ENCODE data around the gene RASGEF1C. TPM values are rescaled to one million over a fixed set of nuclear protein-coding genes. Genes with fewer than 3 reads are reported as not detected.
A peak's percentile ranks its signal among the peaks of the same experiment; 100 is the strongest.

Gene RASGEF1C
- total RNA-seq, 1 donor, result under 0.01 TPM

DNA sequence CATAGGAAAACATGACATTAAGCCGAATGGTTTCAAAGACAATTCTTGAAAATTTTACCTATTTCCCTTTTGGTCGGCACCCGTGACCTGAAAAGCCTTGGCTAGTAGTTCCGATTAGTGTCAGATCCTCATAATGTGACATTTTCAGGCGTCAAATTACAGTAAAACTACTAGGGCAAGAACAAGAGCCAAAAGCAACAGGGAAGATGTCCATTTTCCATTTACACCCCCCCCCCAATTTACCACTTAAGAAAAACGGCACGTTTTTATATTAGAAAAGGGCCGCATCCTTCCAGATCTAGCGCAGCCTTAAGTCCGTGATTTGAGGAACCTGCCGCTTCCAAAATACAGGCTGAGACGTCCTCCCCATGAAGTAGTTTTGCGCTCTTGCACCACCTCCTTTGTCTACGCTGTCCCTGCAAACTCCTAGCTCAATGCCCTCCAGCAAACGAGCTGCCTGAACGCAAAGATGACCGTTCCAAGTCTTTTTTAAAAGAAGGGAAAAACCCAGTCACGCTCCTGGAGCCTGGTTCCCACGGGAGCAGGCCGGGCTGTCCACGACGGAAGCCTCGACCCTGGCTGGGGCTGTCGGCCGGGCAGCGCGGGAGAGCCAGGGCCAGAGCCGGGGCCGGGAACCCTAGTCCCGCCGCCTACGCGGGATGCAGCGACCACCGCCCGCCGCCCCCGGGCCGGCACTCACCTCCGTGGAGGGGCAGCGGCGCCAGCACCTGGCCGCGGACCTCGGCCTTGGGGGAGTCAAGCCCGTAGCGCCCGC is 138.1 kb downstream of the RASGEF1C start:
- peaks cover 27% of the 10 kb centered on the region for H3K79me2 ChIP-seq (ENCODE audit: insufficient read depth, low read length)
- DNase-seq (ENCODE audit: insufficient read length, low spot score, missing footprints), result peak; percentile 92
- H3K4me1 ChIP-seq (ENCODE audit: insufficient read depth, low read length), result peaks cover 13% of the 10 kb centered on the region
- peak overlapping the region; percentile 23 for H3K27ac ChIP-seq (ENCODE audit: low read depth, low read length)
- H3K9me3 ChIP-seq (ENCODE audit: low read depth, low read length), result no peaks in the 10 kb centered on the region
- peak overlapping the region; percentile 83 for H3K4me3 ChIP-seq (ENCODE audit: insufficient read depth, low read length)
- H2AFZ ChIP-seq (ENCODE audit: low read length), result peak overlapping the region; percentile 92
- TF ChIP-seq, protein P1, sequence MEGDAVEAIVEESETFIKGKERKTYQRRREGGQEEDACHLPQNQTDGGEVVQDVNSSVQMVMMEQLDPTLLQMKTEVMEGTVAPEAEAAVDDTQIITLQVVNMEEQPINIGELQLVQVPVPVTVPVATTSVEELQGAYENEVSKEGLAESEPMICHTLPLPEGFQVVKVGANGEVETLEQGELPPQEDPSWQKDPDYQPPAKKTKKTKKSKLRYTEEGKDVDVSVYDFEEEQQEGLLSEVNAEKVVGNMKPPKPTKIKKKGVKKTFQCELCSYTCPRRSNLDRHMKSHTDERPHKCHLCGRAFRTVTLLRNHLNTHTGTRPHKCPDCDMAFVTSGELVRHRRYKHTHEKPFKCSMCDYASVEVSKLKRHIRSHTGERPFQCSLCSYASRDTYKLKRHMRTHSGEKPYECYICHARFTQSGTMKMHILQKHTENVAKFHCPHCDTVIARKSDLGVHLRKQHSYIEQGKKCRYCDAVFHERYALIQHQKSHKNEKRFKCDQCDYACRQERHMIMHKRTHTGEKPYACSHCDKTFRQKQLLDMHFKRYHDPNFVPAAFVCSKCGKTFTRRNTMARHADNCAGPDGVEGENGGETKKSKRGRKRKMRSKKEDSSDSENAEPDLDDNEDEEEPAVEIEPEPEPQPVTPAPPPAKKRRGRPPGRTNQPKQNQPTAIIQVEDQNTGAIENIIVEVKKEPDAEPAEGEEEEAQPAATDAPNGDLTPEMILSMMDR (IDR thresholded peaks at IDR 0.05; ENCODE audit: extremely low read depth, low read depth, low read length), result no peak
- H3K27me3 ChIP-seq (ENCODE audit: insufficient read depth, low read length), result peaks cover 14% of the 10 kb centered on the region
- peak overlapping the region; percentile 93 for H3K4me2 ChIP-seq (ENCODE audit: insufficient read depth, low read length)
- H3K36me3 ChIP-seq (ENCODE audit: insufficient read depth, low read length), result no peaks in the 10 kb centered on the region
- H4K20me1 ChIP-seq (ENCODE audit: insufficient read depth, low read length), result peaks cover 8% of the 10 kb centered on the region

DNA sequence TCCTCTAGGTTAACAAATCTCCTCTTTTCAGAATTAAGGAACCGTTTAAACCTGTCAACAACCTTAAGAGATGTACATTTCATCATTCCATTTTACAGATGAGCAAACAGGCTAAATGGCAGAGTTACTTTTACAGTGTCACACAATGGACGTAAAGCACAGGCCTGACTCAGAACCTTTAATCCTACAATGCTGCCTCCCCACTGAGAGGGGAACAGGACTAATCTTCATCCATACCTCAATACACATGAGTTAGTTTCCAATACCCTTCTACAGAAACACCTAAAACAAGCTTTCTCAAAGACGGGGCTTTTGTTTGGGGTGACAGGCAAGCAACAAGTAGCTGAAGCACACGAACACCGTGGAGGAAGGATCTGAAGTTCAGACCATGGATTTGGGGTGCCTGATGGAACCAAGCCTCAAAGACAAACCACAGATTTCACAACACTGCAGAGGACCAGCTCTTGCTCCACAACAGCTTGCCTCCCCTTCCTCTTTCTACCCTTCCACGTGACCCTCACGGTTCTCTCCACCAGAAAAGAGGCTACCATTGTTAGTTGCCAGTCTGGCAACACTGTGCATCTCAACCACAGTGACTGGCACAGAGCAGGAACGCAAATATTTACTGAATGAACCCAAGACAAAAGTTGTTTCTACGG is 139.3 kb downstream of the RASGEF1C start:
- Histone ChIP-seq H3K4me1 (ENCODE audit: insufficient read depth, low read length) (peaks cover 13% of the 10 kb centered on the region), H3K36me3 (ENCODE audit: insufficient read depth, low read length) (no peaks in the 10 kb centered on the region), H2AFZ (ENCODE audit: low read length) (no peak overlapping the region), H3K79me2 (ENCODE audit: insufficient read depth, low read length) (peaks cover 27% of the 10 kb centered on the region), H3K4me2 (ENCODE audit: insufficient read depth, low read length) (peak overlapping the region; percentile 93), H3K4me3 (ENCODE audit: insufficient read depth, low read length) (peak overlapping the region; percentile 83), H3K27me3 (ENCODE audit: insufficient read depth, low read length) (peaks cover 4% of the 10 kb centered on the region), H3K27ac (ENCODE audit: low read depth, low read length) (no peak overlapping the region), H4K20me1 (ENCODE audit: insufficient read depth, low read length) (peaks cover 9% of the 10 kb centered on the region), H3K9me3 (ENCODE audit: low read depth, low read length) (no peaks in the 10 kb centered on the region)
- TF ChIP-seq, protein P1 (IDR thresholded peaks at IDR 0.05; ENCODE audit: extremely low read depth, low read depth, low read length), result no peak
- DNase-seq (ENCODE audit: insufficient read length, low spot score, missing footprints), result peak; percentile 64

DNA sequence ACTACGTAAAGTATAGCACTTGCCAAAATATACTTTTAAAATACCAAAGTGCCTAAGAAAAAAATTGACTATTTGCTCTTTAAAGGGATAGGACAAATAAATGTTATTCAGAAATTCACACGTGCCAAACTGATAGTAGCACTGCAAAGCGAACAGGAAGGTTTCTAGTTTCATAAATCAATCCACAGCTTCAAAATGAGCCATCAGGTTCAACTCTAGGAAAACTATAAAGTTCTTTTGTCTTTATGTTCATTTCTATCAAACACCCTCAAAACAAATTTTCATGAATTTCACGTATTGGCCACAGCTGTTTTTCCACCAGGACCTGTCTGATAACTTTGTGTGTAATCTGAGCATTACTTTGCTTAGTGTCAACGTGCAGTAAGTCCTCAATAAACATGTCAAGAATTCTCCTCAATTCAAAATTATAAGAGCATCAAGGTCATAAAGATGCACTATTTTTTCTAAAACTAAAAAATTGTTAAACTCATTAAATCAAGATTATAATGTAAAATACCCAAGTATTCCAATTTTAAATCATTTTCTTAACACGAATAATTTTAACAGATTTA is 140.4 kb downstream of the RASGEF1C start:
- TF ChIP-seq, protein P1 (IDR thresholded peaks at IDR 0.05; ENCODE audit: extremely low read depth, low read depth, low read length), result no peak
- no peaks in the 10 kb centered on the region for H3K9me3 ChIP-seq (ENCODE audit: low read depth, low read length)
- no peak for DNase-seq (ENCODE audit: insufficient read length, low spot score, missing footprints)
- no peak overlapping the region for H3K4me2 ChIP-seq (ENCODE audit: insufficient read depth, low read length)
- peaks cover 14% of the 10 kb centered on the region for H4K20me1 ChIP-seq (ENCODE audit: insufficient read depth, low read length)
- H2AFZ ChIP-seq (ENCODE audit: low read length), result no peak overlapping the region
- peaks cover 2% of the 10 kb centered on the region for H3K27me3 ChIP-seq (ENCODE audit: insufficient read depth, low read length)
- H3K79me2 ChIP-seq (ENCODE audit: insufficient read depth, low read length), result peaks cover 31% of the 10 kb centered on the region
- H3K4me1 ChIP-seq (ENCODE audit: insufficient read depth, low read length), result peaks cover 13% of the 10 kb centered on the region
- no peaks in the 10 kb centered on the region for H3K36me3 ChIP-seq (ENCODE audit: insufficient read depth, low read length)
- no peak overlapping the region for H3K4me3 ChIP-seq (ENCODE audit: insufficient read depth, low read length)
- H3K27ac ChIP-seq (ENCODE audit: low read depth, low read length), result no peak overlapping the region

DNA sequence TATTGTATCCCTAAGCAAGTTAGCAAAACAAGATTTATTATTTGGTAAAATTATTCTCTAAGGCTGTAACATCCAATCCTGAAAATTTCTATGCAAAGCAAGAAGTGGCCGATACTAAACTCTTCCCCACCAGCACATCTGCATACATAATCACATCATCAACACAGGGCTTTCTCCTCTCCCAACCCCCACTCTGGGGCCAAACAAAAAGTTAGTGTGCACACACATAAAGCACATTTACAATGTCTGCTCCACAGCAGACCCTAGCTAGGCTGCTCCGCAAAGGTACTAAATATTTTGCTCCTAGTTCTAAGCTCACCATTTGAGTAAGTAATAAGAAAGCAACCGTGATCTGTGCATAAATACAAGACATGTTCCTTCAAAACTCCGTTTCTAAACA is 141.0 kb downstream of the RASGEF1C start:
- no peaks in the 10 kb centered on the region for H3K9me3 ChIP-seq (ENCODE audit: low read depth, low read length)
- no peak overlapping the region for H2AFZ ChIP-seq (ENCODE audit: low read length)
- no peaks in the 10 kb centered on the region for H3K27me3 ChIP-seq (ENCODE audit: insufficient read depth, low read length)
- no peak overlapping the region for H3K4me2 ChIP-seq (ENCODE audit: insufficient read depth, low read length)
- DNase-seq (ENCODE audit: insufficient read length, low spot score, missing footprints), result no peak
- TF ChIP-seq, protein P1 (IDR thresholded peaks at IDR 0.05; ENCODE audit: extremely low read depth, low read depth, low read length), result no peak
- H3K79me2 ChIP-seq (ENCODE audit: insufficient read depth, low read length), result peaks cover 31% of the 10 kb centered on the region
- peaks cover 14% of the 10 kb centered on the region for H4K20me1 ChIP-seq (ENCODE audit: insufficient read depth, low read length)
- no peak overlapping the region for H3K27ac ChIP-seq (ENCODE audit: low read depth, low read length)
- no peak overlapping the region for H3K4me3 ChIP-seq (ENCODE audit: insufficient read depth, low read length)
- no peaks in the 10 kb centered on the region for H3K36me3 ChIP-seq (ENCODE audit: insufficient read depth, low read length)
- H3K4me1 ChIP-seq (ENCODE audit: insufficient read depth, low read length), result peaks cover 13% of the 10 kb centered on the region
